DLD1 (cell line): ENCODE data around the gene COL17A1.

ENCODE experiments used
- in situ Hi-C: cut with HindIII; loops from 2 replicates; pipeline ENCODE4 v1.10.0; 2017; ENCODE audit warnings: low sequenced_read_pairs

The COL17A1 gene

GRCh38 chr10:104056619-104057273 lies 28.9 kb downstream of the COL17A1 start:
- in situ Hi-C loops, result no loop called here

- in situ Hi-C loops, result no loop called here
Observed at GRCh38 chr10:104054430-104054829, 31.2 kb downstream of the COL17A1 start.

- in situ Hi-C loops, result no loop called here
Observed at GRCh38 chr10:104053201-104053600, 32.5 kb downstream of the COL17A1 start.

- in situ Hi-C loops, result no loop called here
Observed at GRCh38 chr10:104052431-104052830, 33.2 kb downstream of the COL17A1 start.

GRCh38 chr10:104049504-104050250 lies 36.0 kb downstream of the COL17A1 start:
- in situ Hi-C loops, result no loop called here

GRCh38 chr10:104046651-104047050 lies 39.0 kb downstream of the COL17A1 start:
- in situ Hi-C loops, result no loop called here

- in situ Hi-C loops, result no loop called here
Observed at GRCh38 chr10:104045151-104046089, 40.3 kb downstream of the COL17A1 start.

GRCh38 chr10:104043854-104044253 lies 41.8 kb downstream of the COL17A1 start:
- in situ Hi-C loops, result no loop called here

GRCh38 chr10:104043185-104043830 lies 42.4 kb downstream of the COL17A1 start:
- in situ Hi-C loops, result no loop called here

- in situ Hi-C loops, result no loop called here
Observed at GRCh38 chr10:104041891-104042535, 43.7 kb downstream of the COL17A1 start.

- in situ Hi-C loops, result no loop called here
Observed at GRCh38 chr10:104040862-104041789, 44.6 kb downstream of the COL17A1 start.

GRCh38 chr10:104040382-104040781 lies 45.3 kb downstream of the COL17A1 start:
- in situ Hi-C loops, result no loop called here

- in situ Hi-C loops, result no loop called here
Observed at GRCh38 chr10:104038958-104039752, 46.5 kb downstream of the COL17A1 start.

- in situ Hi-C loops, result no loop called here
Observed at GRCh38 chr10:104038537-104038936, 47.1 kb downstream of the COL17A1 start.

GRCh38 chr10:104037261-104037951 lies 48.3 kb downstream of the COL17A1 start:
- in situ Hi-C loops, result no loop called here

- in situ Hi-C loops, result no loop called here
Observed at GRCh38 chr10:104036518-104037260, 49.0 kb downstream of the COL17A1 start.

- in situ Hi-C loops, result no loop called here
Observed at GRCh38 chr10:104036069-104036384, 49.7 kb downstream of the COL17A1 start.
